HT-29 (cell line): ENCODE data around the gene PHYHIPL. TPM values are rescaled to one million over a fixed set of nuclear protein-coding genes. Genes with fewer than 3 reads are reported as not detected.

Source experiments
- DNase-seq: peaks from one replicate; pipeline ENCODE4 v3.0.0-alpha.2; 2015; ENCODE audit warnings: low spot score
- total RNA-seq: library from RNA; depleted of rRNA; stranded (reverse); fragments of >200 nt; shearing (Covaris generic); gene quantifications from 2 replicates; pipeline ENCODE4 v1.2.3, GENCODE V29; 2014; rRNA removed

PHYHIPL gene
- total RNA-seq = not detected in 2 replicates

- no peak for DNase-seq
These were observed at the start of gene PHYHIPL for GRCh38 chr10:59176241-59177030. Gene PHYHIPL, plus strand, starts transcription at chr10:59176643. Its CDS starts 211 bp downstream, at chr10:59176854.

- DNase-seq = no peak
These were observed 49.5 kb upstream of the PHYHIPL start for GRCh38 chr10:59126991-59127390.

GRCh38 chr10:59127991-59128390 lies 48.5 kb upstream of the PHYHIPL start:
- no peak for DNase-seq

GRCh38 chr10:59129867-59130266 lies 46.6 kb upstream of the PHYHIPL start:
- DNase-seq = no peak

GRCh38 chr10:59131666-59132065 lies 44.8 kb upstream of the PHYHIPL start:
- DNase-seq = no peak

- DNase-seq = no peak
These were observed 42.4 kb upstream of the PHYHIPL start for GRCh38 chr10:59133841-59134593.

GRCh38 chr10:59134785-59135184 lies 41.7 kb upstream of the PHYHIPL start:
- no peak for DNase-seq

GRCh38 chr10:59135275-59135674 lies 41.2 kb upstream of the PHYHIPL start:
- DNase-seq = peak; percentile 24

- no peak for DNase-seq
These were observed 38.4 kb upstream of the PHYHIPL start for GRCh38 chr10:59138052-59138451.

GRCh38 chr10:59143544-59143943 lies 32.9 kb upstream of the PHYHIPL start:
- DNase-seq = no peak

GRCh38 chr10:59148701-59149100 lies 27.7 kb upstream of the PHYHIPL start:
- DNase-seq = no peak

GRCh38 chr10:59155556-59155955 lies 20.9 kb upstream of the PHYHIPL start:
- no peak for DNase-seq

GRCh38 chr10:59167512-59167911 lies 8.9 kb upstream of the PHYHIPL start:
- no peak for DNase-seq

GRCh38 chr10:59172567-59172966 lies 3.9 kb upstream of the PHYHIPL start:
- DNase-seq = no peak

- no peak for DNase-seq
These were observed 3.0 kb upstream of the PHYHIPL start for GRCh38 chr10:59173414-59173813.

- no peak for DNase-seq
These were observed 754 bp upstream of the PHYHIPL start for GRCh38 chr10:59175538-59176240.

- DNase-seq = peak; percentile 3
These were observed 771 bp downstream of the PHYHIPL start for GRCh38 chr10:59177031-59177797.

- no peak for DNase-seq
These were observed 1.4 kb downstream of the PHYHIPL start for GRCh38 chr10:59177836-59178235.

GRCh38 chr10:59179068-59179467 lies 2.6 kb downstream of the PHYHIPL start:
- DNase-seq = no peak

- no peak for DNase-seq
These were observed 4.3 kb downstream of the PHYHIPL start for GRCh38 chr10:59180689-59181270.

- DNase-seq = peak; percentile 72
These were observed 5.2 kb downstream of the PHYHIPL start for GRCh38 chr10:59181668-59182067.
